ENCODE measurements around the gene CMTM6.

DNA sequence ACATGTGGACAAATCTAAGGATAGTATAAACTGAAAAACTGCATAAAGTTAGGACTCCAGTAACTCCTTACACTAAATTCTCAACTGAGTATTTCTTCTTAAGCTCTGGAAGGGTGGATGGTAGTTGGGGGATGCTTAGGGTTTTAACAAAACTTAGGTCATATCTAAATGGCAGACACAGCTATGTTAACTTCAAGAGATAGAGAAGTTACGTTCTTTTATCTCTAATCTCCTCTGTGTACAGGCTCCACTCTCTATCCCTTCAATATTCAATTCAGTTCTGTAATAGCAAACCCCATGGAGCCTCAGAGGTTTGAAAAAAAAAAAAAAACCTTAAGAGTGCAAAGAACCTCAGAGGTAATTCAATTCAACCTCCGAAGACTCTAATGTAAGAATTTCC lies 3.1 kb downstream of the CMTM6 start:
- TF ChIP-seq POLR2A (IDR thresholded peaks at IDR 0.05) (no peak), POLR2AphosphoS5 (IDR thresholded peaks at IDR 0.05) (no peak)
- TF ChIP-seq, protein P1, sequence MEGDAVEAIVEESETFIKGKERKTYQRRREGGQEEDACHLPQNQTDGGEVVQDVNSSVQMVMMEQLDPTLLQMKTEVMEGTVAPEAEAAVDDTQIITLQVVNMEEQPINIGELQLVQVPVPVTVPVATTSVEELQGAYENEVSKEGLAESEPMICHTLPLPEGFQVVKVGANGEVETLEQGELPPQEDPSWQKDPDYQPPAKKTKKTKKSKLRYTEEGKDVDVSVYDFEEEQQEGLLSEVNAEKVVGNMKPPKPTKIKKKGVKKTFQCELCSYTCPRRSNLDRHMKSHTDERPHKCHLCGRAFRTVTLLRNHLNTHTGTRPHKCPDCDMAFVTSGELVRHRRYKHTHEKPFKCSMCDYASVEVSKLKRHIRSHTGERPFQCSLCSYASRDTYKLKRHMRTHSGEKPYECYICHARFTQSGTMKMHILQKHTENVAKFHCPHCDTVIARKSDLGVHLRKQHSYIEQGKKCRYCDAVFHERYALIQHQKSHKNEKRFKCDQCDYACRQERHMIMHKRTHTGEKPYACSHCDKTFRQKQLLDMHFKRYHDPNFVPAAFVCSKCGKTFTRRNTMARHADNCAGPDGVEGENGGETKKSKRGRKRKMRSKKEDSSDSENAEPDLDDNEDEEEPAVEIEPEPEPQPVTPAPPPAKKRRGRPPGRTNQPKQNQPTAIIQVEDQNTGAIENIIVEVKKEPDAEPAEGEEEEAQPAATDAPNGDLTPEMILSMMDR (IDR thresholded peaks at IDR 0.05), result no peak

Measured in upper lobe of left lung (tissue), 4 donors.